Activated CD4-positive, alpha-beta T cell treated with anti-CD3 and anti-CD28 coated beads for 1 hour (primary cell): ENCODE data around the gene KLF16.
"Not testable (repeated sequence)": the region's sequence is repeated elsewhere in the genome, so short reads cannot be mapped to it uniquely, and the experiment has no call there.

Source experiments
- DNase-seq: peaks from one replicate; pipeline ENCODE4 v3.0.0-alpha.2; 2020

KLF16 gene

DNA sequence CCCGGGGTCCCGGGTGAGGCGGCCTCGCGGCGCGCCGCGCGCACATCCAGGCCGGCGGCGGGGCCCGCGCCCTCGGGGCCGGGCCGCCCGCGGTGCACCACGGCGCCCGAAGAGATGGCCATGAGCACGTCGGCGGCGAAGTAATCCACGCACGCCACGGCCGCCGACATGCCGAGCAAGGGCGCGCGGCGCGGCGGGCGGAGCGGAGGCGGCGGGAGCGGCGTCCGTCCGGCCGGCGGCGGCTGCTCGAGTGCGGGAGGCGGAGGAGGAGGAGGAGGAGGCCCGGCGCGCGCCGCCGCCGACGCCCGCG lies at the start of gene KLF16:
TSS of gene KLF16 (minus strand) at position 252 of the 310 bp plus-strand sequence. CDS start at position 170, 82 bp downstream.
- DNase-seq: no peak

- DNase-seq: no peak
Observed at GRCh38 chr19:1912760-1913505, 49.6 kb upstream of the KLF16 start.

GRCh38 chr19:1911995-1912394 lies 48.6 kb upstream of the KLF16 start:
- DNase-seq: no peak

DNA sequence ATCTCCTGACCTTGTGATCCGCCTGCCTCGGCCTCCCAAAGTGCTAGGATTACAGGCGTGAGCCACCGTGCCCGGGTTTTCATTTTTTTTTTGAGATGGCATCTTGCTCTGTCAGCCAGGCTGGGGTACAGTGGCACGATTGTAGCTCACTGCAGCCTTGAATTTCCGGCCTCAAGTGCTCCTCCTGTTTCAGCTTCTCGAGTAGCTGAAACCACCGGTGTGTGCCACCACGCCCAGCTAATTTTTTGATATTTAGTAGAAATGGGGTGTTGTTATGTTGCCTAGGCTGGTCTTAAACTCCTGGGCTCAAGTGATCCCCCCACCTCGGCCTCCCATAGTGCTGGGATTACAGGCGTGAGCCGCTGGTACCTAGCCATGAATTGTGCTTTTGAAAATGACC lies 47.7 kb upstream of the KLF16 start:
- DNase-seq: no peak

DNA sequence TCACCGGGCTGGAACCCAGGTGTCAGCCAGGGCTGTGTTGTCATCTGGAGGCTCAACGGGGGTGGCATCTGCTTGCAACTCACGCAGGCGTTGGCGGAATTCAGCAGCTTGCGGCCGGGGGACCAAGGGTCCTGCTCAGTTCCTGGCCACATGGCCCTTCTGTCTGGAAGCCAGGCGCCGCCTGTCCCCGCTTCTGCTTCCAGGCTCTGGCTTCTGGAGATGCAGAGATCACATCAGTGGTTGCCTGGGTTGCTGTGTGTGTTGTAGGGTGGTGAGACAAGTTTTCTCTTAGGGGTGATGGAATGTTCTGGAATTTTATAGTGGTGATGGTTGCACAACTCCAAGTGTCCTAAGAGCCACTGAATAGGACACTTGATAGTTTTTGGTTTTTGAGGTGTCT lies 46.8 kb upstream of the KLF16 start:
- DNase-seq: no peak

- DNase-seq: no peak
Observed at GRCh38 chr19:1909761-1910080, 46.3 kb upstream of the KLF16 start.

GRCh38 chr19:1908364-1908678 lies 44.9 kb upstream of the KLF16 start:
- DNase-seq: no peak

DNA sequence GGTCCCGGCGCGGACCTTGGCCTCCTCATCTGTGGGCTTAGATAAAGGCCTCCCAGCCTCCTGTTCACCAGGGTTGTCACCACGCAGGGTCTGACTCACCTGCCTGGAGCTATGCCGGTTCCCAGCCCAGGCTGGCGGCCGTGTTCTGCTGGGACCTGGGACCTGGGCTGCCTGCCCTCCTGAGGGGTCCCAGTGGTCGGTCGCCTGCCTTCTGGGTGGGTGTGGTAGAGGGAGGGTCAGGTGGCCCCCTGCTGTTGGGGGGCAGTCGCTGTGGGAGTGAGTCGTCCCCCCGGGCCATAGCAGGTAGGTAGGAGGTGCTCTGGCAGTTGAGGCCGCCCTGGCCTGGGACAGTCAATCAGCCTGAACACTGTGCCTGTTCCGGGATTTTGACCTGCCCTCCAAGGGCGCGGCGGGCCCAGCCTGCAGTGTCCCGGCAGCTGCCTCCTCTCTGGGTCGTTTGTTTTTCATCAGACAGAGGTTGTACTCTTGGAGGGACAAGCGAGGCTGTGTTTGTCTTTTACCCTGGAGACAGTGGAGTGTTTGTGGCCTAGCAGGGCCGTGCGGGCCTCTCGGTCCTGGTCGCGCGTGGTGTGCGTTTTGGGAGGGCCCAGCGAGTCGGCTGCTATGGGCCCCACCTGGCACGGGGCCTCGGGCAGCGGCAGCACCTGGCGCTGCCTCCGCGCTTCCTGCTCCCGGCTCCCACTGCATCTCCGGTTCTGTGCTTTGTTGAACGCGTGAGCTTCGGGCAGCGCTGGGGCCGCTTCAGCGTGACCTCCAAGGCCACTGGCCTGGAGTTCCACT lies 44.4 kb upstream of the KLF16 start:
- DNase-seq: no peak

GRCh38 chr19:1906985-1907562 lies 43.7 kb upstream of the KLF16 start:
- DNase-seq: no peak

DNA sequence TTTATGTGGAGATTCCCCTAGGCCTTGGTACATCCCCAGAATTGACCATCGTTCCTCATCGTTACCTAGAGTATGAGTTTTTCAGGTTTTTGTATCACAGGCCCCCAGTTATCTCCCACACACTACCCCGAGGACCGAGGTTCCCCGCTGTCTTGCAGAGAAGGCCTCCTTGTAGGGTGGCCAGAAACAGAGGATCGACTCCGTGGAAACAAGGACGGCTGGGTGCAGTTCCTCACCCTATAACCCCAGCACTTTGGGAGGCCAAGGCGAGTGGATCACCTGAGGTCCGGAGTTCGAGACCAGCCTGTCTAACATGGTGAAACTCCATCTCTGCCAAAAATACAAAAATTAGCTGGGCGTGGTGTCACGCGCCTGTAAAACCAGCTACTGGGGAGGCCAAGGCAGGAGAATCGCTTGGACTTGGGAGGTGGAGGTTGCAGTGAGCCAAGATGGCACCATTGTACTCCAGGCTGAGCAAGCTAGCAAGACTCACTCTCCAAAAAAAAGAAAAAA lies 42.5 kb upstream of the KLF16 start:
- no peak for DNase-seq

DNA sequence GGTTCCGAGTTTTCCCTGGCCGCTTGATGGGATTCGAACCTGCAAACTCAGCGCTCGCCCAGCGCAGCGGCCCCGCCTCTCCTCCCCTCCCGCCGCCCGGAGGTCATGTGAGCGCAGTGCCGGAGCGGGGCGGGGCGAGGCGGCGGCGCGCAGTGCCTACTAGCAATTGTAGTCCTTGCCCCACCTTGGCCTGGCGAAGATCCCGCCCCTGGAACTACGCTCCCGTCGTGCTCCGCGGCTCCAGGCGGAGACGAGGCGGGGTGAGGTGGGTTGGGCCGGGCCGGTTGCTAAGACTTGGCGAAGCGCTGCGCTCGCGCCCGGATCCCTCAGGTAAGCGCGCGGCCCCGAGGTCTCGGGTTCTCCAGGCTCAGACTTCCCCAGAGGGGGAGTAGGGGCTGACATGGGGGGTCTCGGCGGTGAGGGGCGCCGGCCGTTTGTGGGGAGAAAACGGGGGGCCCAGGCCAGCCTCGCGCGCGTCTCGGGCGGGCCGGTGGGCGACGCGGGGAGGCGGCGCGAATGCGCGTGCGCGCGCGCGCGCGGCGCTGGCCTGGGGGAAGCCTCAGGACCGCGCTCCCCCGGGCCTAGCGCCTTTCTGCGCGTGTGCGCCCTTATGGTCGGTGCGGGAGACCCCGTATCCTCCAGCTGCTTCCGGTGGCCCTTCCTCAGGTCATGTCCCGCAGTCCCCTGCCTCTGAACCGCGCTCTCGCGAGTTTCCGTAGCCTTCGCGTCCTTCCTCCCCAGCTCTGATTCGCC lies 41.9 kb upstream of the KLF16 start, which contains the start of the genes ADAT3 and SCAMP4:
TSS of gene ADAT3 (plus strand) at position 290 of the 753 bp plus-strand sequence. CDS start 6,649 bp downstream, outside the sequence.
TSS of gene SCAMP4 (plus strand) at position 290 of the 753 bp plus-strand sequence. CDS start 9,621 bp downstream, outside the sequence.
- peak; percentile 97 for DNase-seq

DNA sequence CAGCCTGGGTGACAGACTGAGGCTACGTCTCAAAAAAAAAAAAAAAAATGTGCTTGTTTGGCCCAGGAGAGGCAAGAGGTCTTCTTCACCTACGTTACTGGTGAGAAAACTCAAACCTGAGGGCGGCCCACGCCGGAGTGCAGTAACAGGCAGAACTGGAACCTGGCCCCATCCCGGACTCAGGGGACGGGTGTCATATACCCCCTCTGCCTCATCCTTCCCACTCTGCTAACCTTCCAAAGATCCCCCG lies 41.4 kb upstream of the KLF16 start:
- DNase-seq: no peak

GRCh38 chr19:1902923-1903322 lies 39.5 kb upstream of the KLF16 start:
- DNase-seq: no peak

GRCh38 chr19:1901940-1902404 lies 38.6 kb upstream of the KLF16 start:
- no peak for DNase-seq

GRCh38 chr19:1896508-1896907 lies 33.1 kb upstream of the KLF16 start:
- no peak for DNase-seq

GRCh38 chr19:1893791-1894190 lies 30.4 kb upstream of the KLF16 start:
- no peak for DNase-seq

- no peak for DNase-seq
Observed at GRCh38 chr19:1889907-1890306, 26.5 kb upstream of the KLF16 start.

DNA sequence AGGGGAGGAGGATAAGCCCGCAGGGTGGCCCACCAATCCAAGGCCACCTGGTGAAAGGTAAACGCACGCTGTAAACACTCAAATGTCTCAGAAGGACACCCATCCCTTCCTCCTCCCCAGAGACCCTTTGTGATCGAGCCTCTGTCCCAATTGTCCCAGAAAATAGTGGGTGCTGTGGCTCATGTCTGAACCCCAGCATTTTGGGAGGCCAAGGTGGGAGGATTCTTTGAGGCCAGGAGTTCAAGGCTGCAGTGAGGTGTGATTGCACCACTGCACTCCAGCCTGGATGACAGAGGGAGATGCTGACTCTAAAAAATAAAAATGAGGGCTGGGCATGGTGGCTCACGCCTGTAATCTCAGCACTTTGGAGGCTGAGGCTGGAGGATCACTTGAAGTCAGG lies 25.0 kb upstream of the KLF16 start:
- no peak for DNase-seq

DNA sequence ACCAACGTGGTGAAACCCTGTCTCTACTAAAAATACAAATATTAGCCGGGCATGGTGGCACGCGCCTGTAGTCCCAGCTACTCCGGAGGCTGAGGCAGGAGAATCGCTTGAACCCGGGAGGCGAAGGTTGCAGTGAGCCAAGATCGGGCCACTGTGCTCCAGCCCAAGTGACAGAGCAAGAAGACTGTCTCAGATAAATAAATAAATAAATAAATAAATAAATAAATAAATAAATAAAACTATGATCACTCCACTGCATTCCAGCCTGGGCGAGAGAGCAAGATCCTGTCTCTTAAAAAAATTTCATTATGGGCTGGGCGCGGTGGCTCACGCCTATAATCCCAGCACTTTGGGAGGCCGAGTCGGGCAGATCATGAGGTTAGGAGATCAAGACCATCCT lies 23.0 kb upstream of the KLF16 start:
- DNase-seq: not testable (repeated sequence)

DNA sequence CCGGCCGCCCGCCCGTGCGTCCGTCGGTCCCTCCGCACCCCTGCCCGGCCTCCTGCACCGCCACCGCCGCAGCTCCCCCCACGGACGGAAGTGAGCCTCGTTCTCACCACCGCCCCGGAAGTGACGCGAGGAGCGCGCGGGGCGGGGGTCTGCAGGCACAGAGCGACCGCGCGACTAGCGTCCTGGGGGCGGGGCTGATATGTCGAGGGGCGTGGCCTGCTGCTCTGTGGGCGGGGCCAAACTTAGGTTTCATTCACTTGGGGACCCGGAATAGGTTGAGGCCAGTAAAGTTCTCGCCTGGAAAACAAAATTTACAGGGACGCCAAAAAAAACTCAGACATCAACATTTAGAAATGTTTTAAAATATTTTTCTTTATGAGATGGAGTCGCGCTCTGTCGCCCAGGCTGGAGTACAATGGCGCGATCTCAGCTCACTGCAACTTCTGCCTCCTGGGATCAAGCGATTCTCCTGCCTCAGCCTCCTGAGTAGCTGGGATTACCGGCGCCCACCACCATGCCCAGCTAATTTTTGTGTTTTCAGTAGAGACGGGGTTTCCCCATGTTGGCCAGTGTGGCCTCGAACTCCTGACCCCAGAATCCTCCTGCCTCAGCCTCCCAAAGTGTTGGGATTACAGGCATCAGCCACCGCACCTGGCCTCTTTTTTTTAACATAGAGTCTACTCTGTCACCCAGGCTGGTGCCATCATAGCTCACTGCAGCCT lies 22.2 kb upstream of the KLF16 start, which contains the start of gene ABHD17A:
TSS of gene ABHD17A (minus strand) at position 99 of the 722 bp plus-strand sequence. CDS start 3,930 bp downstream, outside the sequence.
- DNase-seq: peak; percentile 93

- DNase-seq: no peak
Observed at GRCh38 chr19:1884719-1885334, 21.4 kb upstream of the KLF16 start.

DNA sequence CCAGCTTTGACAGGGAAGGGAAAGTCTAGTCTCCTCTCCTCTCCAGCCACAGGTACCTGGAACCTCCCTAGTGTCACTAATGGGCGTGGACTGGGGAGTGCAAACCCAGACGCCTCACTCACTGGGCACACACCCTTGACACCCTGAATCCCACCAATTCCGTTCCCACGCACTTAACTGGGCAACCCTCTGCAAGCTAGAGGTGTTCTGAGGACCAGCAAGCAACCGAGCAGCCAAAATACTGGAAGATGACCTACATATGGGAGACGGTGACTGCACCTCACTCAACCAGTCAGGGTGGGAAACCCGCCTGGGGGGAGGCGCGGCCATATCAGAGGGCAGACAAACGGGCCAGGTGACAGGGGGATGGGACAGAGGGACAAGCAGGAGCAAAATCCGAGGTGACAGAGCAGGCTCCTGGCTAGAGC lies 20.9 kb upstream of the KLF16 start:
- DNase-seq: no peak
